GM12801 (cell line): ENCODE measurements around the gene ZNF629.

Source experiments
- TF ChIP-seq, protein P1 (sequence below): IDR thresholded peaks from one replicate; pipeline ENCODE4 v1.5.1; 2011; ENCODE audit warnings: control low read depth; ENCODE audit not compliant: insufficient read length; ENCODE audit errors: extremely low read depth

The ZNF629 gene

DNA sequence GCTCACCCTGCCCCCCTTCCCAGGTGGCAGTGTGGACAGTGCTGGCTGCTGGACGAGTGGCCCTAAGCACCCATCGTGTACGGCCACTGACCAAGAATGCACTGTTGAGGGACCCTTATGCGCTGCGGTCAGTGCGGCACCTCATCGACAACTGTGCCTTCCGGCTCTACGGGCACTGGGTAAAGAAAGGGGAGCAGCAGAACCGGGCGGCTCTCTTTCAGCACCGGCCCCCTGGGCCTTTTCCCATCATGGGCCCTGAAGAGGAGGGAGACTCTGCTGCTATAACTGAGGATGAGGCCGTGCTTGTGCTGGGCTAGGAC lies 30.3 kb downstream of the ZNF629 start:
- TF ChIP-seq, protein P1, sequence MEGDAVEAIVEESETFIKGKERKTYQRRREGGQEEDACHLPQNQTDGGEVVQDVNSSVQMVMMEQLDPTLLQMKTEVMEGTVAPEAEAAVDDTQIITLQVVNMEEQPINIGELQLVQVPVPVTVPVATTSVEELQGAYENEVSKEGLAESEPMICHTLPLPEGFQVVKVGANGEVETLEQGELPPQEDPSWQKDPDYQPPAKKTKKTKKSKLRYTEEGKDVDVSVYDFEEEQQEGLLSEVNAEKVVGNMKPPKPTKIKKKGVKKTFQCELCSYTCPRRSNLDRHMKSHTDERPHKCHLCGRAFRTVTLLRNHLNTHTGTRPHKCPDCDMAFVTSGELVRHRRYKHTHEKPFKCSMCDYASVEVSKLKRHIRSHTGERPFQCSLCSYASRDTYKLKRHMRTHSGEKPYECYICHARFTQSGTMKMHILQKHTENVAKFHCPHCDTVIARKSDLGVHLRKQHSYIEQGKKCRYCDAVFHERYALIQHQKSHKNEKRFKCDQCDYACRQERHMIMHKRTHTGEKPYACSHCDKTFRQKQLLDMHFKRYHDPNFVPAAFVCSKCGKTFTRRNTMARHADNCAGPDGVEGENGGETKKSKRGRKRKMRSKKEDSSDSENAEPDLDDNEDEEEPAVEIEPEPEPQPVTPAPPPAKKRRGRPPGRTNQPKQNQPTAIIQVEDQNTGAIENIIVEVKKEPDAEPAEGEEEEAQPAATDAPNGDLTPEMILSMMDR, result no peak

- TF ChIP-seq, protein P1, result no peak
Observed at GRCh38 chr16:30755955-30756780, 30.8 kb downstream of the ZNF629 start.

DNA sequence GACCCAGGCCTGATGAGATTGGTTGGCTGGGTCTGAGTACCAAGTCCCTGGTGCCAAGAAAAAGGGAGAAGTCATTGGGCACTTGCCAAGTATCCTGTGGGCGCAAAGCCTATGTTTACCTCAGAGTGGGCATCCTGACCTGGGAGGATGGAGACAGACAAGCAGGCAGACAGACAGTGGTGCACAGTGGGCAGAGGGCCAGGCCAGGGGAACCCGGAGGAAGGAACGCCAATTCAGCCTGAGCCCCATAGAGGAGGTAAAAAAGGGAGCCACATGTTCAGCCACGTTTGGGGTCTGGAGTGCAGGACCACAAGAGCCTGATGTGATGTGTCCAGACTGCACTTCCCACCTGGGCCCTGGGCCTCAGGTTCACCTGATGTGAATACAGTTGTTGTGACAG lies 33.4 kb downstream of the ZNF629 start:
- TF ChIP-seq, protein P1, result no peak

GRCh38 chr16:30750876-30751465 lies 36.0 kb downstream of the ZNF629 start:
- TF ChIP-seq, protein P1, result no peak

DNA sequence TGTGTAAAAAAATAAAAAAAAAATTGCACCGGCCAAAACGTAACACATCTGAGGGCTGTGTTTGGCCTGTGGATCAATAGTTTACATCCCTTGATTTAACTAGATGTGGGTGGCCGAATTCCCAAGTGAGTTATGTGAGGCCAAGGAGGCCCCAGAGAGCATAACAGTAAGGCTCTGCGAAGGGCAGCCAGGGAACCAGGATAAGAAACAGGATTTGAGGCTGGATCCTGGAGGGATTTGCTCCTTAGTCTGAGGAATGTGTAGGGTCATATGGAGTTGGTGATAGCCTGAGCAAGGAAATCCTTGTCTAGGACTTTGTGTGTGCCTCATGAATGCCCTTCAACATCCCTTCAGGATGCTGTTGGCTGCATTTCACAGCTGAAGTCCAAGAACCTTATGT lies 36.8 kb downstream of the ZNF629 start:
- TF ChIP-seq, protein P1, result no peak

DNA sequence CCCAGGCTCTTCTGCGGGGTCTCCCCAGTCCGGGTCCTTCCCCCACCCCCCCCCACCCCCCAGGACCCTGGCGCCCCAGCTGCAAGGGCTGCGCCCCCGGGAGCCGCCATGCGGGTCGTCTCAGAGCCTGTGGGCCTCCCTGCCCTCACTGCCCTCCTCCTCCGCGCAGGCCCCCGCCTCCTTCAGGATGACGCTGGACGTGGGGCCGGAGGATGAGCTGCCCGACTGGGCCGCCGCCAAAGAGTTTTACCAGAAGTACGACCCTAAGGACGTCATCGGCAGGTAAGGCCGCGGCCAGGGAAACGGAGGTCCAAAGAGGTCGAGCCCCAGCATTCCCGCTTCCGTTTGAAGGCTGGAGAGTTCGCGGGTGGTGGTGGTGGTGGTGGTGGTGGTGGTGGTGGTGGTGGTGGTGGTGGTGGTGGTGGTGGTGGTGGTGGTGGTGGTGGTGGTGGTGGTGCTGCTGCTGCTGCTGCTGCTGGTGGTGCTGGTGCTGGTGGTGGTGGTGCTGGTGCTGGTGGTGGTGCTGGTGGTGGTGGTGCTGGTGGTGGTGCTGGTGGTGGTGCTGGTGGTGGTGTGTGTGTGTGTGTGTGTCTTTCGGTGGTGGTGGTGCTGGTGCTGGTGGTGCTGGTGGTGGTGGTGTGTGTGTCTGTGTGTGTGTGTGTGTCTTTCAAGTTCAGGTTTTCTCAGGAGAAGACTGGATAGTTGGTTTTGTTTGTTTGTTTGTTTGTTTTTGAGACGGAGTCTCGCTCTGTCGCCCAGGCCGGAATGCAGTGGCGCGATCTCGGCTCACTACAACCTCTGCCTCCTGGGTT lies 38.2 kb downstream of the ZNF629 start:
- TF ChIP-seq, protein P1, result no peak
